HepG2 (cell line): Measurements from ENCODE around the gene KCNJ14. TPM values are rescaled to one million over a fixed set of nuclear protein-coding genes. Genes with fewer than 3 reads are reported as not detected.

Experiments used
- ARNT2 ChIP-seq: sonication (generic); formaldehyde crosslinking; IDR thresholded peaks from 2 replicates; pipeline ENCODE4 v1.8.0; 2022; ENCODE audit warnings: mild to moderate bottlenecking, low read depth, missing genetic modification reagents, moderate library complexity
- ATF1 ChIP-seq: IDR thresholded peaks from 2 replicates; pipeline ENCODE4 v1.6.1; 2016; ENCODE audit warnings: mild to moderate bottlenecking, control low read depth
- ATRX ChIP-seq: sonication (generic); formaldehyde crosslinking; IDR thresholded peaks from 2 replicates; pipeline ENCODE4 v1.4.0; 2020; ENCODE audit warnings: missing genetic modification reagents, borderline replicate concordance
- CBX1 ChIP-seq: IDR thresholded peaks from one replicate; pipeline ENCODE4 v1.6.1; 2016; ENCODE audit warnings: antibody characterized with exemption, low read depth
- CEBPB ChIP-seq: IDR thresholded peaks from 2 replicates; pipeline ENCODE4 v1.6.1; 2011; ENCODE audit warnings: low read depth, low read length, improper control_type of control experiment, borderline replicate concordance
- CEBPG ChIP-seq: IDR thresholded peaks from 2 replicates; pipeline ENCODE4 v1.6.1; 2016
- HMGA1 ChIP-seq: sonication (generic); formaldehyde crosslinking; conservative IDR thresholded peaks from 2 replicates; pipeline ENCODE4 v1.4.0; 2020; ENCODE audit warnings: missing genetic modification reagents
- HNRNPH1 ChIP-seq: fragments of 200-400 bp; formaldehyde crosslinking; optimal IDR thresholded peaks from 2 replicates; pipeline ENCODE3; 2017; ENCODE audit warnings: mild to moderate bottlenecking, low read depth, low read length
- KAT7 ChIP-seq: IDR thresholded peaks from 2 replicates; pipeline ENCODE4 v1.6.1; 2018; ENCODE audit warnings: borderline replicate concordance, missing compliant biosample characterization
- KDM1A ChIP-seq: IDR thresholded peaks from 2 replicates; pipeline ENCODE4 v1.6.1; 2016; ENCODE audit warnings: missing compliant biosample characterization
- KIAA2018 ChIP-seq: sonication (generic); formaldehyde crosslinking; IDR thresholded peaks from 2 replicates; pipeline ENCODE4 v1.5.0; 2020; ENCODE audit warnings: mild to moderate bottlenecking, missing genetic modification reagents, borderline replicate concordance
- KLF13 ChIP-seq: sonication (generic); formaldehyde crosslinking; IDR thresholded peaks from 2 replicates; pipeline ENCODE4 v1.4.0; 2020; ENCODE audit warnings: mild to moderate bottlenecking, missing genetic modification reagents
- KLF15 ChIP-seq: sonication (generic); formaldehyde crosslinking; IDR thresholded peaks from 2 replicates; pipeline ENCODE4 v1.8.1; 2023; ENCODE audit warnings: borderline replicate concordance, mild to moderate bottlenecking, inconsistent platforms, missing genetic modification reagents, mixed read lengths
- NCOA1 ChIP-seq: sonication (generic); formaldehyde crosslinking; IDR thresholded peaks from 2 replicates; pipeline ENCODE4 v1.9.0; 2021; ENCODE audit warnings: missing genetic modification reagents
- NFYB ChIP-seq: sonication (generic); formaldehyde crosslinking; IDR thresholded peaks from 2 replicates; pipeline ENCODE4 v1.4.0; 2020; ENCODE audit warnings: missing genetic modification reagents
- RXRB ChIP-seq: IDR thresholded peaks from 2 replicates; pipeline ENCODE4 v1.6.1; 2016; ENCODE audit warnings: borderline replicate concordance, missing genetic modification reagents, missing compliant biosample characterization
- ZNF44 ChIP-seq: sonication (generic); formaldehyde crosslinking; IDR thresholded peaks from 2 replicates; pipeline ENCODE4 v1.5.1; 2020; ENCODE audit warnings: mild to moderate bottlenecking, missing genetic modification reagents
- ZNF549 ChIP-seq: sonication (generic); formaldehyde crosslinking; IDR thresholded peaks from 2 replicates; pipeline ENCODE4 v1.5.0; 2020; ENCODE audit warnings: missing genetic modification reagents
- polyA plus RNA-seq, 8 experiments: library from polyadenylated mRNA; depleted of rRNA in 3 of 8; stranded (reverse) in 7 of 8; unstranded in 1 of 8; fragments of >200 nt; fragmentation: Illumina TruSeq in 4 of 8; extraction: Trizol in 4 of 8; gene quantifications; 2 replicates each; pipeline versions ENCODE4 v1.2.1 to v1.2.3, GENCODE V29; 2011 to 2016; ENCODE audit warnings: low read depth in 4 of 8, missing spikeins in 1 of 8, mixed read lengths in 1 of 8; ENCODE audit not compliant: insufficient read depth in 1 of 8
- total RNA-seq, 5 experiments: library from RNA; depleted of rRNA; stranded (reverse); fragments of >200 nt; fragmentation: Illumina TruSeq; extraction: Trizol; gene quantifications; 2 replicates each; pipeline ENCODE4 v1.2.3, GENCODE V29; 2016; ENCODE audit warnings: low read depth in 1 of 5
- TF ChIP-seq, protein P1 (sequence below): sonication (generic); formaldehyde crosslinking; IDR thresholded peaks from 2 replicates; pipeline ENCODE4 v1.8.0; 2022; ENCODE audit warnings: mild to moderate bottlenecking, missing genetic modification reagents, borderline replicate concordance

The KCNJ14 gene
- total and polyA plus RNA-seq, 2 of the 13 experiments (the other 11 are each of a cell fraction or from before 2014, with no cell fraction given), result 0.20 to 0.51 TPM

DNA sequence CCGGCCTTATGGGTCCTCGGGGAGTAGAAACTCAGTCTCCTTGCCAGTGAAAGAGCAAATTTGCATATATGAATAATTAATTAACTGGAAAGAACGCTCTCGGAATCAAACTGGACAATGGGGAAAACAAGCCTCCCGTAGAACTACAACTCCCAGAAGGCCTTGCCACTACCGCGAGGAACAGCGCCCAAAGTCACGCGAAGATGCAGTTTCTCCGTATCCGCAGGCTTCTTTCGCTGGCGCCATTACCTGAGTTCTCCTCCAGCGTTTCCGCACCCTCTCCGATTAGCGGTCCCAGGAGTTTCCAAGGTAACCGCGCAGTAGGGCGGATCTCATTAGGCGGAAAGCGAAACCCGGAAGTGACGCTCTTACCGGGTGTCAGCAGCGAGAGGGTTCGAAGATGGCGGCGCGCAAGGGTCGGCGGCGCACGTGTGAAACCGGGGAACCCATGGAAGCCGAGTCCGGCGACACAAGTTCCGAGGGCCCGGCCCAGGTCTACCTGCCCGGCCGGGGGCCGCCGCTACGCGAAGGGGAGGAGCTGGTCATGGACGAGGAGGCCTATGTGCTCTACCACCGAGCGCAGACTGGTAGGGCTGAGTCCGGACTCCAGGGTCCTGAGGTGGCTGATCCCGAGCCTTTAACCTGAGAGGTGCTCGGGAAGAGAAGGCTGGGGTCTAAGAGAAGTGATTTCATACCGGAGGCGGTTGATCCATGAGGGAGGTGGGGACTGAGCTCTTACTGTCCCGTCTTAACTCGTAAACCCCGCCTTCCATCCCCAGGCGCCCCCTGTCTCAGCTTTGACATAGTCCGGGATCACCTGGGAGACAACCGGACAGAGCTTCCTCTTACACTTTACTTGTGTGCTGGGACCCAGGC, 9.5 kb upstream of the KCNJ14 start, which contains the start of gene GRWD1 (continued):
- TF ChIP-seq KIAA2018 (CRISPR knock-in tag) (no peak), HMGA1 (CRISPR knock-in tag) (no peak), ZNF44 (no peak), CEBPG (0 out of 2 replicates have a peak, but pooled peaks have one; percentile 13), ATF1 (CRISPR knock-in tag) (peak; percentile 89), CEBPB (no peak), ARNT2 (CRISPR knock-in tag) (0 out of 2 replicates have a peak, but pooled peaks have one; percentile 38), KLF15 (CRISPR knock-in tag) (no peak), RXRB (CRISPR knock-in tag) (no peak), ZNF549 (CRISPR knock-in tag) (no peak), KAT7 (CRISPR knock-in tag) (peak; percentile 66; the same call in 1 of the 2 replicates), CBX1 (no peak), KDM1A (no peak), KLF13 (CRISPR knock-in tag) (0 out of 2 replicates have a peak, but pooled peaks have one; percentile 61), NCOA1 (CRISPR knock-in tag) (no peak), NFYB (CRISPR knock-in tag) (peak; percentile 41; the same call in 1 of the 2 replicates), HNRNPH1 (no peak), ATRX (no peak)
- TF ChIP-seq, protein P1, sequence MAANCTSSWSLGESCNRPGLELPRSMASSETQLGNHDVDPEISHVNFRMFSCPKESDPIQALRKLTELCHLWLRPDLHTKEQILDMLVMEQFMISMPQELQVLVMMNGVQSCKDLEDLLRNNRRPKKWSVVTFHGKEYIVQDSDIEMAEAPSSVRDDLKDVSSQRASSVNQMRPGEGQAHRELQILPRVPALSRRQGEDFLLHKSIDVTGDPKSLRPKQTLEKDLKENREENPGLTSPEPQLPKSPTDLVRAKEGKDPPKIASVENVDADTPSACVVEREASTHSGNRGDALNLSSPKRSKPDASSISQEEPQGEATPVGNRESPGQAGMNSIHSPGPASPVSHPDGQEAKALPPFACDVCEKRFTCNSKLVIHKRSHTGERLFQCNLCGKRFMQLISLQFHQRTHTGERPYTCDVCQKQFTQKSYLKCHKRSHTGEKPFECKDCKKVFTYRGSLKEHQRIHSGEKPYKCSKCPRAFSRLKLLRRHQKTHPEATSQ (CRISPR knock-in tag), result peak; percentile 46; the same call in 1 of the 2 replicates
